ENCODE results near the gene RNASE4. TPM values are rescaled to one million over a fixed set of nuclear protein-coding genes. Genes with fewer than 3 reads are reported as not detected.

RNASE4 gene
- total and polyA plus RNA-seq, 7 donors = 11.4 to 138 (median 46.3) TPM

- H3K36me3 ChIP-seq = peaks cover 0 to 26% (median 1%) of the 10 kb centered on the region in 4 donors
- H3K4me1 ChIP-seq = peaks cover 0 to 12% (median 5%) of the 10 kb centered on the region in 4 donors
- DNase-seq = no peak
- intact Hi-C loops (cut with DNase I) = loop anchor here (10.0 kb wide), 1 partner anchor 163 kb away; no protein-coding TSS in a partner anchor
- no peak overlapping the region for H3K4me3 ChIP-seq
- no peaks in the 10 kb centered on the region for H3K9me3 ChIP-seq
- 48 to 77% methylated on average over 7 of the region's 7 CpGs for WGBS, 2 donors
- H3K27me3 ChIP-seq = no peaks in the 10 kb centered on the region
- H3K27ac ChIP-seq = no peak overlapping the region
- TF ChIP-seq CTCF (IDR thresholded peaks at IDR 0.05) (no peak), POLR2A (IDR thresholded peaks at IDR 0.05) (no peak), POLR2AphosphoS5 (IDR thresholded peaks at IDR 0.05) (no peak), EP300 (IDR thresholded peaks at IDR 0.05) (no peak)
Measured at GRCh38 chr14:20692116-20692751, 7.9 kb downstream of the RNASE4 start.

GRCh38 chr14:20696764-20697163, 12.4 kb downstream of the RNASE4 start:
- Histone ChIP-seq H3K4me1 (no peaks in the 10 kb centered on the region), H3K36me3 (peaks cover 0 to 43% (median 1%) of the 10 kb centered on the region in 4 donors), H3K4me3 (no peak overlapping the region), H3K27me3 (no peaks in the 10 kb centered on the region), H3K9me3 (no peaks in the 10 kb centered on the region), H3K27ac (no peak overlapping the region)
- TF ChIP-seq EP300 (IDR thresholded peaks at IDR 0.05) (no peak), POLR2A (IDR thresholded peaks at IDR 0.05) (no peak), CTCF (IDR thresholded peaks at IDR 0.05) (no peak), POLR2AphosphoS5 (IDR thresholded peaks at IDR 0.05) (no peak)
- no peak for DNase-seq
- intact Hi-C loops (cut with DNase I) = loop anchor here (5.0 to 10.0 kb wide), 2 partner anchors 158 to 276 kb away; no protein-coding TSS in a partner anchor
- 88 to 92% methylated on average over 5 of the region's 5 CpGs for WGBS, 2 donors

- DNase-seq = no peak
- peaks cover 0 to 43% (median 1%) of the 10 kb centered on the region in 4 donors for H3K36me3 ChIP-seq
- peak in 3 of 4 experiments; percentile 28 to 46 (median 46) for TF ChIP-seq CTCF (IDR thresholded peaks at IDR 0.05)
- TF ChIP-seq POLR2AphosphoS5 (IDR thresholded peaks at IDR 0.05) = no peak
- TF ChIP-seq POLR2A (IDR thresholded peaks at IDR 0.05) = no peak
- TF ChIP-seq EP300 (IDR thresholded peaks at IDR 0.05) = no peak
- no peak overlapping the region for H3K4me3 ChIP-seq
- H3K4me1 ChIP-seq = no peaks in the 10 kb centered on the region
- 32 to 38% methylated on average over 6 of the region's 6 CpGs for WGBS, 2 donors
- no peak overlapping the region for H3K27ac ChIP-seq
- H3K9me3 ChIP-seq = no peaks in the 10 kb centered on the region
- intact Hi-C loops (cut with DNase I) = loop anchor here (5.0 to 10.0 kb wide), 2 partner anchors 157 to 275 kb away; no protein-coding TSS in a partner anchor
- H3K27me3 ChIP-seq = no peaks in the 10 kb centered on the region
Measured at GRCh38 chr14:20697273-20698017, 13.1 kb downstream of the RNASE4 start.

GRCh38 chr14:20698018-20698329, 13.6 kb downstream of the RNASE4 start:
- no peak for TF ChIP-seq POLR2A (IDR thresholded peaks at IDR 0.05)
- no peak for TF ChIP-seq POLR2AphosphoS5 (IDR thresholded peaks at IDR 0.05)
- no peak overlapping the region for H3K4me3 ChIP-seq
- peaks cover 0 to 43% (median 1%) of the 10 kb centered on the region in 4 donors for H3K36me3 ChIP-seq
- DNase-seq = no peak
- no peaks in the 10 kb centered on the region for H3K9me3 ChIP-seq
- H3K27ac ChIP-seq = no peak overlapping the region
- intact Hi-C loops (cut with DNase I) = loop anchor here (5.0 to 10.0 kb wide), 2 partner anchors 157 to 274 kb away; no protein-coding TSS in a partner anchor
- no peaks in the 10 kb centered on the region for H3K4me1 ChIP-seq
- H3K27me3 ChIP-seq = no peaks in the 10 kb centered on the region

- whole genome bisulfite sequencing, 2 donors = 79 to 88% methylated on average over 5 of the region's 5 CpGs
- intact Hi-C loops (cut with DNase I) = loop anchor here (5.0 to 10.0 kb wide), 2 partner anchors 156 to 273 kb away; no protein-coding TSS in a partner anchor
- no peaks in the 10 kb centered on the region for H3K27me3 ChIP-seq
Measured at GRCh38 chr14:20698934-20699333, 14.6 kb downstream of the RNASE4 start.

More at GRCh38 chr14:20698934-20699333, 14.6 kb downstream of the RNASE4 start:
- peaks cover 0 to 37% (median 1%) of the 10 kb centered on the region in 4 donors for H3K36me3 ChIP-seq
- DNase-seq = no peak
- no peaks in the 10 kb centered on the region for H3K9me3 ChIP-seq
- TF ChIP-seq CTCF (IDR thresholded peaks at IDR 0.05) = no peak
- TF ChIP-seq POLR2AphosphoS5 (IDR thresholded peaks at IDR 0.05) = no peak
- TF ChIP-seq POLR2A (IDR thresholded peaks at IDR 0.05) = no peak
- TF ChIP-seq EP300 (IDR thresholded peaks at IDR 0.05) = no peak
- no peak overlapping the region for H3K27ac ChIP-seq
- no peaks in the 10 kb centered on the region for H3K4me1 ChIP-seq
- H3K4me3 ChIP-seq = no peak overlapping the region

Measured in sigmoid colon (tissue), 7 donors.